Loucy (cell line): ENCODE results near the gene POPDC2.

Experiments used
- EZH2phosphoT487 ChIP-seq: fragments of 200-600 bp; IDR thresholded peaks from 2 replicates; pipeline ENCODE4 v1.6.1; 2018; ENCODE audit warnings: antibody characterized with exemption, mild to moderate bottlenecking, moderate library complexity, borderline replicate concordance
- TF ChIP-seq, protein P1 (sequence below): fragments of 200-600 bp; sonication (generic); conservative IDR thresholded peaks from 2 replicates; pipeline ENCODE4 v1.5.1; 2014; ENCODE audit warnings: mild to moderate bottlenecking, antibody characterized with exemption, low read length

DNA sequence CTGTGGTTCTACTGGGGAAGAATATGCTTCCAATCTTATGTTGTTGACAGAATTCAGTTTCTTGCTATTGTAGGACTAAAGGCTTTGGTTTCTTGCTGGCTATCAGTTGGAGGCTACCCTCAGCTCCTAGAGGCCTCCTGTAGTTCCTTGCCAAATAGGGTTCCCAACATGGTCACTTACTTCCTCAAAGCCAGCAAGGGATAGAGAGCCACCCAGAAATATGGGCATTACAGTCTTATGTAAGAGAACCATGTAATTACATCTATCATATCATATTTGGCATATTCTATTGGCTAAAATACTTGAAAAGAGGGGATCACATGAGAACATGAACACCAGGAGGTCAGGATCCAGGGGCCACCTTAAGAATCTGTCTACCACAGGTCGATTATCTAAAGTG is 23.0 kb upstream of the POPDC2 start:
- TF ChIP-seq, protein P1, sequence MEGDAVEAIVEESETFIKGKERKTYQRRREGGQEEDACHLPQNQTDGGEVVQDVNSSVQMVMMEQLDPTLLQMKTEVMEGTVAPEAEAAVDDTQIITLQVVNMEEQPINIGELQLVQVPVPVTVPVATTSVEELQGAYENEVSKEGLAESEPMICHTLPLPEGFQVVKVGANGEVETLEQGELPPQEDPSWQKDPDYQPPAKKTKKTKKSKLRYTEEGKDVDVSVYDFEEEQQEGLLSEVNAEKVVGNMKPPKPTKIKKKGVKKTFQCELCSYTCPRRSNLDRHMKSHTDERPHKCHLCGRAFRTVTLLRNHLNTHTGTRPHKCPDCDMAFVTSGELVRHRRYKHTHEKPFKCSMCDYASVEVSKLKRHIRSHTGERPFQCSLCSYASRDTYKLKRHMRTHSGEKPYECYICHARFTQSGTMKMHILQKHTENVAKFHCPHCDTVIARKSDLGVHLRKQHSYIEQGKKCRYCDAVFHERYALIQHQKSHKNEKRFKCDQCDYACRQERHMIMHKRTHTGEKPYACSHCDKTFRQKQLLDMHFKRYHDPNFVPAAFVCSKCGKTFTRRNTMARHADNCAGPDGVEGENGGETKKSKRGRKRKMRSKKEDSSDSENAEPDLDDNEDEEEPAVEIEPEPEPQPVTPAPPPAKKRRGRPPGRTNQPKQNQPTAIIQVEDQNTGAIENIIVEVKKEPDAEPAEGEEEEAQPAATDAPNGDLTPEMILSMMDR = no peak
- no peak for TF ChIP-seq EZH2phosphoT487
